HepG2 (cell line): ENCODE measurements around the gene CDNF. TPM values are rescaled to one million over a fixed set of nuclear protein-coding genes. Genes with fewer than 3 reads are reported as not detected.

Experiments
- ATAC-seq: fragments of 200-7000 bp; cut with Tn5 transposase; 3 replicates; pipeline ENCODE4 v1.9.1; 2020; ENCODE audit warnings: mild to moderate bottlenecking, moderate library complexity
- BruUV-seq: library from RNA; stranded (reverse); fragments of 400-500 nt; replicated peaks from 2 replicates; lab custom pipeline; 2021; lab: Mats Ljungman, UMichigan
- CTCF ChIA-PET: fragments of 300-600 bp; formaldehyde crosslinking; extraction: SDS; loops from one replicate; lab custom pipeline; 2021; ENCODE audit warnings: low total read pairs, inconsistent platforms, low intra/inter-chr PET ratio; lab: Yijun Ruan, JAX
- POLR2A ChIA-PET: fragments of 350-600 bp; sonication (Branson Sonifier 250); formaldehyde crosslinking; loops from one replicate; lab custom pipeline; 2020; ENCODE audit warnings: antibody characterized with exemption, inconsistent platforms; lab: Yijun Ruan, JAX
- DNase-seq: peaks from one replicate; pipeline ENCODE4 v3.0.0-alpha.2; 2015; ENCODE audit warnings: low spot score
- FAIRE-seq: peaks from 3 replicates; lab custom pipeline; 2011; peaks lifted over from hg19 to GRCh38; lab: Jason Lieb, UNC
- H2AFZ ChIP-seq: one replicate; pipeline ENCODE4 v1.6.1; 2011; ENCODE audit warnings: low read length, inconsistent platforms
- H3K27ac ChIP-seq: fragments of 300-600 bp; 3 replicates; pipeline ENCODE4 v1.8.0; 2011; ENCODE audit warnings: mixed run types, mild to moderate bottlenecking, mixed read lengths, low read length, inconsistent platforms; ENCODE audit not compliant: insufficient read depth; ENCODE audit errors: extremely low read length
- H3K27me3 ChIP-seq, 2 experiments: fragments of 200-600 bp in 1 of 2; 2 replicates in 1 of 2; 3 replicates in 1 of 2; pipeline versions ENCODE4 v1.6.0 to v1.8.0; 2011; ENCODE audit warnings: low read length in 2 of 2, mild to moderate bottlenecking in 2 of 2, moderate library complexity in 2 of 2, inconsistent platforms in 1 of 2; ENCODE audit not compliant: insufficient read depth in 2 of 2, control insufficient read depth in 1 of 2
- H3K36me3 ChIP-seq, 2 experiments: fragments of 200-600 bp in 1 of 2; replicated peaks in 1 of 2; 2 replicates in 1 of 2; 3 replicates in 1 of 2; pipeline versions ENCODE4 v1.5.1 to v1.8.0; 2011; ENCODE audit warnings: low read length in 2 of 2, inconsistent platforms in 1 of 2; ENCODE audit not compliant: insufficient read depth in 2 of 2, control insufficient read depth in 1 of 2
- H3K4me1 ChIP-seq: 2 replicates; pipeline ENCODE4 v1.5.1; 2012; ENCODE audit warnings: low read length, inconsistent platforms; ENCODE audit not compliant: insufficient read depth
- H3K4me2 ChIP-seq: 2 replicates; pipeline ENCODE4 v1.6.0; 2011; ENCODE audit warnings: low read depth, low read length, inconsistent platforms
- H3K4me3 ChIP-seq, 3 experiments: fragments of 200-600 bp in 1 of 3; sonication (generic), shearing (Covaris generic) in 1 of 3; replicated peaks in 1 of 3; 2 replicates each; pipeline ENCODE4 v1.5.1; 2011 to 2016; ENCODE audit warnings: low read length in 3 of 3, inconsistent platforms in 2 of 3, low read depth in 2 of 3, mild to moderate bottlenecking in 2 of 3, control low read depth in 1 of 3, mixed read lengths in 1 of 3; ENCODE audit not compliant: insufficient read depth in 1 of 3
- H3K79me2 ChIP-seq: one replicate; pipeline ENCODE4 v1.6.1; 2011; ENCODE audit warnings: low read length, inconsistent platforms; ENCODE audit not compliant: insufficient read depth
- H3K9ac ChIP-seq: 2 replicates; pipeline ENCODE4 v1.6.0; 2011; ENCODE audit warnings: mild to moderate bottlenecking, low read depth, low read length, inconsistent platforms; ENCODE audit not compliant: insufficient read depth
- H3K9me3 ChIP-seq: 2 replicates; pipeline ENCODE4 v1.5.1; 2012; ENCODE audit warnings: mild to moderate bottlenecking, low read length
- H4K20me1 ChIP-seq: 2 replicates; pipeline ENCODE4 v1.6.0; 2011; ENCODE audit warnings: inconsistent platforms, mild to moderate bottlenecking, low read length, moderate library complexity; ENCODE audit not compliant: insufficient read depth
- CBFB ChIP-seq: sonication (generic); formaldehyde crosslinking; IDR thresholded peaks from 2 replicates; pipeline ENCODE4 v1.4.0; 2020; ENCODE audit warnings: missing genetic modification reagents
- GATAD2A ChIP-seq: IDR thresholded peaks from 2 replicates; pipeline ENCODE4 v1.6.1; 2016
- HDAC2 ChIP-seq: sonication (generic); formaldehyde crosslinking; IDR thresholded peaks from 2 replicates; pipeline ENCODE4 v1.4.0; 2020; ENCODE audit warnings: missing genetic modification reagents
- MEIS1 ChIP-seq: sonication (generic); formaldehyde crosslinking; IDR thresholded peaks from 2 replicates; pipeline ENCODE4 v1.9.0; 2021; ENCODE audit warnings: mild to moderate bottlenecking, missing genetic modification reagents, moderate library complexity, borderline replicate concordance
- MYC ChIP-seq: sonication (generic); formaldehyde crosslinking; IDR thresholded peaks from 2 replicates; pipeline ENCODE4 v1.9.0; 2021; ENCODE audit warnings: missing genetic modification reagents, borderline replicate concordance
- ONECUT2 ChIP-seq: sonication (generic); formaldehyde crosslinking; IDR thresholded peaks from 2 replicates; pipeline ENCODE4 v1.4.0; 2020; ENCODE audit warnings: missing genetic modification reagents
- SOX13 ChIP-seq, 3 experiments: fragments of 450-650 bp in 1 of 3; sonication (generic) in 1 of 3; formaldehyde crosslinking in 1 of 3; IDR thresholded peaks in 2 of 3; conservative IDR thresholded peaks in 1 of 3; 2 replicates each; pipeline versions ENCODE4 v1.5.0 to v1.6.1; 2016 to 2020; ENCODE audit warnings: antibody characterized with exemption in 1 of 3, mild to moderate bottlenecking in 1 of 3, missing compliant biosample characterization in 1 of 3, missing genetic modification reagents in 1 of 3, moderate library complexity in 1 of 3
- STAG1 ChIP-seq: sonication (generic); formaldehyde crosslinking; IDR thresholded peaks from 2 replicates; pipeline ENCODE4 v1.4.0; 2020; ENCODE audit warnings: missing genetic modification reagents
- TMF1 ChIP-seq: sonication (generic); formaldehyde crosslinking; IDR thresholded peaks from 2 replicates; pipeline ENCODE4 v1.8.1; 2022; ENCODE audit warnings: low read depth, missing genetic modification reagents
- ZNF382 ChIP-seq: sonication (generic); formaldehyde crosslinking; IDR thresholded peaks from 2 replicates; pipeline ENCODE4 v1.5.0; 2020; ENCODE audit warnings: missing genetic modification reagents, mild to moderate bottlenecking, borderline replicate concordance
- ZNF576 ChIP-seq: sonication (generic); formaldehyde crosslinking; IDR thresholded peaks from 2 replicates; pipeline ENCODE4 v1.4.0; 2020; ENCODE audit warnings: mild to moderate bottlenecking, missing genetic modification reagents
- ZNF746 ChIP-seq: sonication (generic); formaldehyde crosslinking; IDR thresholded peaks from 2 replicates; pipeline ENCODE4 v1.8.0; 2022; ENCODE audit warnings: mild to moderate bottlenecking, missing genetic modification reagents
- WGBS: methylation state at CpG from one replicate; pipeline ENCODE4 v1.1.6; 2017; ENCODE audit warnings: low lambda C conversion rate; 5-methylcytosine and 5-hydroxymethylcytosine counted together
- in situ Hi-C: cut with HindIII; loops from 2 replicates; pipeline ENCODE4 v1.10.0; 2017; ENCODE audit warnings: low pct_unique_long_range_greater_than_20kb; ENCODE audit not compliant: extremely low pct_ligation_motif_present
- intact Hi-C: fragments of 100-400 bp; cut with micrococcal nuclease; formaldehyde crosslinking; loops from one replicate; pipeline ENCODE4 v1.10.0; 2022; ENCODE audit not compliant: unreplicated experiment
- polyA plus RNA-seq, 8 experiments: library from polyadenylated mRNA; depleted of rRNA in 3 of 8; stranded (reverse) in 7 of 8; unstranded in 1 of 8; fragments of >200 nt; fragmentation: Illumina TruSeq in 4 of 8; extraction: Trizol in 4 of 8; gene quantifications; 2 replicates each; pipeline versions ENCODE4 v1.2.1 to v1.2.3, GENCODE V29; 2011 to 2016; ENCODE audit warnings: low read depth in 4 of 8, missing spikeins in 1 of 8, mixed read lengths in 1 of 8; ENCODE audit not compliant: insufficient read depth in 1 of 8
- total RNA-seq, 5 experiments: library from RNA; depleted of rRNA; stranded (reverse); fragments of >200 nt; fragmentation: Illumina TruSeq; extraction: Trizol; gene quantifications; 2 replicates each; pipeline ENCODE4 v1.2.3, GENCODE V29; 2016; ENCODE audit warnings: low read depth in 1 of 5
- TF ChIP-seq, protein P1 (sequence below): sonication (generic); formaldehyde crosslinking; IDR thresholded peaks from 2 replicates; pipeline ENCODE4 v1.8.0; 2022; ENCODE audit warnings: low read depth, missing genetic modification reagents
- TF ChIP-seq, protein P2 (sequence below): sonication (generic); formaldehyde crosslinking; IDR thresholded peaks from 2 replicates; pipeline ENCODE4 v1.8.1; 2023; ENCODE audit warnings: mild to moderate bottlenecking, missing genetic modification reagents

Gene CDNF
- total and polyA plus RNA-seq, 2 of the 13 experiments (the other 11 are each of a cell fraction or from before 2014, with no cell fraction given) = 0.29 to 0.33 TPM

- Histone ChIP-seq H3K79me2 (no peaks in the 10 kb centered on the region), H3K27ac (no peak overlapping the region), H3K9ac (no peak overlapping the region), H3K9me3 (no peaks in the 10 kb centered on the region), H4K20me1 (no peaks in the 10 kb centered on the region), H3K4me1 (no peaks in the 10 kb centered on the region), H2AFZ (no peak overlapping the region), H3K4me3 (no peak overlapping the region), H3K4me2 (no peak overlapping the region), H3K36me3 (no peaks in the 10 kb centered on the region), H3K27me3 (peaks cover 0 to 21% of the 10 kb centered on the region in 2 experiments; a peak in 3 of 5 replicates)
- BruUV-seq = no TSS peak
- intact Hi-C loops (no loop called here), in situ Hi-C loops (no loop called here)
- WGBS = 60% methylated on average over 22 of the region's 22 CpGs
- FAIRE-seq (no peak), ATAC-seq (no peak), DNase-seq (no peak)
- POLR2A ChIA-PET = no interaction called here
- CTCF ChIA-PET = no interaction called here
- no peak for TF ChIP-seq CBFB (CRISPR knock-in tag)
- no peak for TF ChIP-seq MYC (CRISPR knock-in tag)
- TF ChIP-seq HDAC2 (CRISPR knock-in tag) = no peak
- TF ChIP-seq ZNF576 (CRISPR knock-in tag) = no peak
- no peak for TF ChIP-seq MEIS1 (CRISPR knock-in tag)
- TF ChIP-seq, protein P1, sequence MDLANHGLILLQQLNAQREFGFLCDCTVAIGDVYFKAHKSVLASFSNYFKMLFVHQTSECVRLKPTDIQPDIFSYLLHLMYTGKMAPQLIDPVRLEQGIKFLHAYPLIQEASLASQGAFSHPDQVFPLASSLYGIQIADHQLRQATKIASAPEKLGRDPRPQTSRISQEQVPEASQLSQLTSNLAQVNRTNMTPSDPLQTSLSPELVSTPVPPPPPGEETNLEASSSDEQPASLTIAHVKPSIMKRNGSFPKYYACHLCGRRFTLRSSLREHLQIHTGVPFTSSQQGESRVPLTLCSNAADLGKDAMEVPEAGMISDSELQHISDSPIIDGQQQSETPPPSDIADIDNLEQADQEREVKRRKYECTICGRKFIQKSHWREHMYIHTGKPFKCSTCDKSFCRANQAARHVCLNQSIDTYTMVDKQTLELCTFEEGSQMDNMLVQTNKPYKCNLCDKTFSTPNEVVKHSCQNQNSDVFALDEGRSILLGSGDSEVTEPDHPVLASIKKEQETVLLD (CRISPR knock-in tag) = no peak
- TF ChIP-seq ONECUT2 (CRISPR knock-in tag) = no peak
- TF ChIP-seq, protein P2, sequence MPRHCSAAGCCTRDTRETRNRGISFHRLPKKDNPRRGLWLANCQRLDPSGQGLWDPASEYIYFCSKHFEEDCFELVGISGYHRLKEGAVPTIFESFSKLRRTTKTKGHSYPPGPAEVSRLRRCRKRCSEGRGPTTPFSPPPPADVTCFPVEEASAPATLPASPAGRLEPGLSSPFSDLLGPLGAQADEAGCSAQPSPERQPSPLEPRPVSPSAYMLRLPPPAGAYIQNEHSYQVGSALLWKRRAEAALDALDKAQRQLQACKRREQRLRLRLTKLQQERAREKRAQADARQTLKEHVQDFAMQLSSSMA (CRISPR knock-in tag) = no peak
- no peak for TF ChIP-seq TMF1
- TF ChIP-seq STAG1 (CRISPR knock-in tag) = no peak
- TF ChIP-seq ZNF382 (CRISPR knock-in tag) = no peak
- TF ChIP-seq GATAD2A = no peak
- no peak for TF ChIP-seq ZNF746 (CRISPR knock-in tag)
- no peak for TF ChIP-seq SOX13 (IDR thresholded peaks at IDR 0.05)
- TF ChIP-seq SOX13 (CRISPR knock-in tag; conservative IDR thresholded peaks at IDR 0.05 in 1 of 2, IDR thresholded peaks at IDR 0.05 in 1 of 2) = no peak
Observed at GRCh38 chr10:14774214-14774580, 63.6 kb downstream of the CDNF start.
